Inflammatory macrophage treated with lipopolysaccharide for 1 hour (primary cell): ENCODE data around the gene CCDC90B.
"Not testable (repeated sequence)": the region's sequence is repeated elsewhere in the genome, so short reads cannot be mapped to it uniquely, and the experiment has no call there.

Experiments used
- DNase-seq, 2 donors: peaks; one replicate each; pipeline ENCODE4 v3.0.0-alpha.2; 2020 to 2022

The CCDC90B gene, protein sequence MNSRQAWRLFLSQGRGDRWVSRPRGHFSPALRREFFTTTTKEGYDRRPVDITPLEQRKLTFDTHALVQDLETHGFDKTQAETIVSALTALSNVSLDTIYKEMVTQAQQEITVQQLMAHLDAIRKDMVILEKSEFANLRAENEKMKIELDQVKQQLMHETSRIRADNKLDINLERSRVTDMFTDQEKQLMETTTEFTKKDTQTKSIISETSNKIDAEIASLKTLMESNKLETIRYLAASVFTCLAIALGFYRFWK

DNA sequence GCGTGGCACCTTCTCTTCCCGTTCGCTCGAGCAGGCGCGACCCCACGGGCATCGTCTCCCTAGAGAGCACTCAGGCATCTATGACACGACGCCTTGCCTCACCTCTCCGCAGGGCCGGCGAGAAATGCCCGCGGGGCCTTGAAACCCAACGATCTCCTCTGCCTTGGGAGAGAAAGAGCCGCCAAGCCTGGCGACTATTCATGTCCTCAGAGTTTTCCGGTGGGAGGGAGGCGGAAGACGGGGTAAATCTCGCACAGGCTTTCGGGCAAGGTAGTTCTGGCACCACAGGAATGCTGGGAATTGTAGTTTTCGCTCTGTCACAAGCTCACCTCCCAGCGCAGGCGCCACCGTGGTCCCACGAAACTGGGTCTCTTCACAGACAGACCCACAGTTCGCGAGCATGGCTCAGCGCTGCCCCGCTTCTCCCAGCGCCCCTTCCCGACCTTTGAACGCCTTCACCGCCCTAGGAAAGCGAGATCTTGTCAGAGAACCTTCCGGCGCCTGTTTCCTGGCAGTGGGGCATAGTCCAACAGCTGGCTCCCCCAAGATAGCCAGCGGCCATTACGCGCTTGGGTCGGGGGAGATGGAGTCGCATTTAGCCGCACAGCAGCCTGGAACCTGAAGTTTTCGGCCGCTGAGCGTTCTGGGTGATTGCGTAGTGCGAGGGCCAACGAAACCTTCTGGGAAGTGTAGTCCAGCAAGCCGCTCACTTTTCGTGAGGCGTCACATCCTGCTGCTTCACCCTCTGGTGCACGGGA, at the start of gene CCDC90B:
TSS of gene CCDC90B (minus strand) at position 597 of the 758 bp plus-strand sequence. CDS start at position 202, 395 bp downstream.
- peak; percentile 96 for DNase-seq

DNA sequence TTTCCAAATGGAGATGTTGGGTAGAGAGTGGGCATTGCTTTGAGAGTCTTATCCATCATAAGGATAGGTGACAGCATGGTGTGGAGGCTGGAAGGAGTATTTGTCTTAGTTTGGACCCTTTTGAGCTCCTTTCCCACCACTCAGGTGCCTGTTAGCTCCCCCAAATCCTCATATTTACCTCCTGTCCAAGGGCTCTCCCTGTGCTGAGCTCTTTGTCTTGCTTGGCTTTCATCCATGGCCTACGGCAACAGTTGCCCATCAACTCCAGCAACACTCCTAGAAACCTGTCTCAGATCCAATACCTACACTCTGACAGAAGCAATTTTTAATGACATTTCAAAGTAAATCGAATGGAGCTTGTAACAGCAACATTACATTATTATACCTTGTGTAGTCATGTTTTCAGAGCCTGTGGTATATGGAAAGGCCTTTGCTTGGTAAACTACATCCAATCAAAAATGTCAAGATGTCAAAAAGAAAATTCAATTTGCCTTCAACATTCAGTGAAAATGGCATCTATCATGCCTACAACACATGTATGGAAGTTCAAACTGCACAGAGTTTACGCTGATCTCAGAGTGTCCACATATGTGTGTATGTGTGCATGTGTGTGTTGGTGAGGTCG, 49.4 kb upstream of the CCDC90B start:
- DNase-seq = no peak

DNA sequence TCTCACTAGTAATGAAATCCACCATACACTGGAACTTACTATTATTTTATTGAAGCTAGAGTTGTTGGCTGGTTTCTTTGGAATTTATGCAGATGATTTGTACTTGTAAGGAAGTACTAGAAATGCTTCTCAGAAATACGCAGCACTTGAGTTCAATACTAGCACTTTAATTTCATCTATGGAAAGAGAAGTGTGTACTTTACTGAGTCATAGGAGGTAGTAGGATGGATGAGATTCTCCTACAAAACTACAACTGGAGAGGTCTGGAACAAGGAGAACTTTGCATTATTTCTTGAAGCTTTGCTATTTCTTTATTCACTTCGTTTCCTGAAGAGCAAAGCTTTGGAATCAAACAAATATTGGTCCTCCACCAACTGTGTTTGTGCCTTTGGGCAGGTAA, 44.1 kb upstream of the CCDC90B start:
- no peak for DNase-seq

DNA sequence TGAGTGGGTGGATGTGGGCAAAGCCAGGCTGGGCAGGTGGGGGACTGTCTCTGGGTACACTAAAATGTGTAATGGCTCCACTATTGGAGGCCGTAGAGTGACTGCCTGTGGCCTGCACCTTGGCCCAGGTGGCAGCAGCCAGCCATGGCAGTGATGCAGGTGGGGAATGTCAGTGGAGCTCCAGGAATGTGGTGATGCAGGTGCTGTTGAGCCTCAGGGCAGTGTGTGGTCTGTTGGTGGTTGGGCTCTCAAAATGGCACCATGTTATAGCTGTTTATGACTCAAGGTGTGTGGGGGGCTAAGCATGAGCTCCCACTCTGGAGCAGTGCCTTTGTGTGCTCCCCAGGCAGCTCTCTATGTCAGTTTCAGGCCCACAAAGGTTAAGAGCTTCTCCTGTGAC, 40.2 kb upstream of the CCDC90B start:
- no peak for DNase-seq

- no peak for DNase-seq
Measured at GRCh38 chr11:83319346-83319745, 33.2 kb upstream of the CCDC90B start.

DNA sequence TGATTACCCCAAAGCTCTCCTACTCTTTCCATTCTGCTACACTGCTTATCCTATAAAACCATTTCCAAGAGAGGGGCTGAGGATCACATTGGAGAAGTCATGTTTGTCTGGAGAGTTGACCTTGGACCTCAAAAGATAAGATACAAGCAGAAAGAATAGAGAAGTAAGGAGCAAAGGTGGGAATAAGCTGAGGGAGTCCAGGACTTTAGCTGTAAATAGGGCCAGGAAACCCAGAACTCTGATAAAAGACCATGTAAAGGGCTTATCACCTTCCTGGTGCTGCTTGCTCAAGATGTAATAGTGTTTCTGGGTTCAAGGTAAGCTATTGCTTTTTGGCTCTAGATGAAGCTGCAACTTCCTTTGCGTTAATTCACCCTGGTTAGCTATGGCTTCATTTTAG, 32.8 kb upstream of the CCDC90B start:
- no peak for DNase-seq

DNA sequence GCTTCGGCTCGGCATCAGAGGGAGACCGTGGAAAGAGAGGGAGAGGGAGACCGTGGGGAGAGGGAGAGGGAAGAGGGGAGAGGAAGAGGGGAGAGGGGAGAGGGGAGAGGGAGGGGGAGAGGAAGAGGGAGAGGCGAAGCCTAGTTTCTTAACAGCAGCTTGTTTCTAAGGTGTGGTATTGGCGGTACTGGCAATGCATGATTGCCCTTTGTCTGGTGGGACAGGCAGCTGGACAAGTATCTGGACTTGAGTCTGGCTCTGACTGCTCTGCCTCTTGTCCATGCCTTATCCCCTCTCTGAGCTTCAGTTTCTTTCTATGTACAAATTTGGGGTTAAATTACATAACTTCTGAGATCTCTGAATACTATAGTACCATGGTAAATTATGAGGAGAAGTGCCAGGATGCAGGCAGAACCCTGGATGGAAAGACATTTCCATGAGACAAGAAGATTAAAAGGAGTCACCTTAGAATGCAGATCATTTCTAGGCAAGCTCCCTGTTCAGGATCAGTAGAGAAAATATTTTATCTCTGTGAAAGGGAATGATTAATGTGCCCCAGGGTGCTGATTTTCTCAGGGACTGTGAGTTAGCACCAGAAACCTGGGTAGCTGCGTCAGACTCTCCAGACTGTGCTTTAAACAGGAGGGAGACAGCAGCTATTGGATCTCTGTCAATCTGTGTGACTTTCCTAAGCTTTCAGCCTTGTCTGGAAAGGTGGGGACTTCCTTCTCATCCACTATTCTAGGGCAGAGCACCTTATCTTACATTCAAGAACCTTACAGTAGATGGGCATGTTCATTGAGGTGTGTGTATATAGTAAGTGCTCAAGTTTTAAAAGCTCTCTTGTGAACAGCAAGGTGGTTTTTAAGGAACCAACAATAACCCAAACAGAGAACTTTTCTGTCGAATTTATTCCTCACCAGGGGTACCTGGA, 31.9 kb upstream of the CCDC90B start:
- no peak for DNase-seq

DNA sequence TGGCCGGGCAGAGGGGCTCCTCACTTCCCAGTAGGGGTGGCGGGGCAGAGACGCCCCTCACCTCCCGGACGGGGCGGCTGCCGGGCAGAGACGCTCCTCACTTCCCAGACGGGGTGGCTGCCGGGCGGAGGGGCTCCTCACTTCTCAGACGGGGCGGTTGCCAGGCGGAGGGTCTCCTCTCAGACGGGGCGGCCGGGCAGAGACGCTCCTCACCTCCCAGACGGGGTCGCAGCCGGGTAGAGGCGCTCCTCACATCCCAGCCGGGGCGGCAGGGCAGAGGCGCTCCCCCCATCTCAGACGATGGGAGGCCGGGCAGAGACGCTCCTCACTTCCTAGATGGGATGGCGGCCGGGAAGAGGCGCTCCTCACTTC, 30.7 kb upstream of the CCDC90B start:
- DNase-seq = not testable (repeated sequence)

- not testable (repeated sequence) for DNase-seq
Measured at GRCh38 chr11:83316143-83316896, 30.2 kb upstream of the CCDC90B start.

GRCh38 chr11:83312430-83312829, 26.3 kb upstream of the CCDC90B start:
- DNase-seq = no peak

DNA sequence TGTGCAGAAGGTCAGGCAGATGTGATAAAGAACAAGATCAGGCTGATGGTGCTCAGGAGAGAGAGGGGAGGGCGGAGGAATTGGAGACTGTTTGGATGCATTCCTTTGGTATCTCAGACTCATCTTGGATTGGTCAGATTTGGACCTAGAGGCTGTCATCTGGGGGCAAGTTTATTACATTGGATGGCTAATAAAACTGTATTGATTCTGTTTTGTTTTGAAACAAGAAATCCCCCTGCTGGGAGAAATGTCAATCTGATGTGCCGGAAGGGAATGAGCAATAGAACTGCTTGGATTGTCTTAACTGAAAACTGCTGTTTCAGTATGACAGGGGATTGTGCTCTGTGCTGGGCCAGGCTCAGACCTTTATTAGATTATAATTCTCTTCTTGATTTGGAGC, 25.5 kb upstream of the CCDC90B start:
- no peak for DNase-seq

DNA sequence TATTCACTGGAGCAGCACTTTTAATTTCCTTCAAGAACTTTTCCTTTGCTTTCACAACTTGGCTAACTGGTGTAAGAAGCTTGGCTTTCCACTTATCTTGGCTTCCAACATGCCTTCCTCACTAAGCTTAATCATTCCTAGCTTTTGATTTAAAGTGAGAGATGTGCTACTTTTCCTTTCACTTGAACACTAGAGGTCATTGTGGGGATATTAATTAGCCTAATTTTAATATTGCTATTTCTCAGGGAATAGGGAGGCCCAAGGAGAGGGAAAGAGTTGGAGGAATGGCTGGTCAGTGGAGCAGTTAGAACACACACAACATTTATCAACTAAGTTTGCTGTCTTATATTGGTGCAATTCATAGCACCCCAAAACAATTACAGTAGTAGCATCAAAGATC, 24.6 kb upstream of the CCDC90B start:
- DNase-seq = no peak

- not testable (repeated sequence) for DNase-seq
Measured at GRCh38 chr11:83308536-83308935, 22.4 kb upstream of the CCDC90B start.

DNA sequence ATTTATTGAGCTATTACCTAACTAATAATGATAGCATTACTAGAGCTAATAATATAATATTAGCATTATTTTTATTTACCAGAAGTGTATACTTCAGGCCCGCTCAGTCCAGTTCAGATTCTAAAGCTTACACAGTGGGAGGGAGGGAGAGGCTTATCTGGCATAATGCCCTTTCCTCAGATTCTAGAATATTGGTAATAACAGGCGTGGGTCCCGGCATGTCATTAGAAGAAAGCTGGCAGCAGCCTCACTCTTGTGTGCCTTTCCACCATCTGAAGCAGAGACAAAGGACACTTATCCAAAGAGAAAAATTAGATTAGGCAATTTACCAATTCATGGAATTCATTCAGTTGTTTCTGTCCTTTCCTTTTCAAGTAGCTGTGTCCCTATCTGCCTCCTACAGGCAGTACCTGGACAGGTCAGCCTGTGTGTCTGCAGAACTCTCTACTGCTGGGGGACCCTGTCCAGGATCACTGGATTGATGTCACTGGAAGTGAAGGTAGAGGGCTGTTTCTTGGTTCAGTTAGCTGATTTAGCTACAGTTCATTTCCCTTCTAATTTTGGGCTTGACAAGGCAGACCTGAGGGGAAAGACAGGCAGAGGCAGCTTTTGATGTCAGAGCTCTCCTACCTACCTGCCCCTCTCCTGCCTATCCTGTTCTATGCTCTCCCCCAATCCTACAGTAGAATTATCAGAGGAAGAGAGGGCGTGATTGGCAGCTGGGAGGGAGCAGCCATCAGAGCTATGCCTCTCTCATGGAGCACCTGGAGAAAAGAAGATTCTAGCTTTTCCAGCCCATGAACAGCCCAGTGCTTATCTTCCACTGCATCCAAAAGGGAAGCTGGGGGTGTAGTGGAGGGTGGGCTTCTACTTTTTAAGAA, 20.3 kb upstream of the CCDC90B start:
- DNase-seq = no peak

DNA sequence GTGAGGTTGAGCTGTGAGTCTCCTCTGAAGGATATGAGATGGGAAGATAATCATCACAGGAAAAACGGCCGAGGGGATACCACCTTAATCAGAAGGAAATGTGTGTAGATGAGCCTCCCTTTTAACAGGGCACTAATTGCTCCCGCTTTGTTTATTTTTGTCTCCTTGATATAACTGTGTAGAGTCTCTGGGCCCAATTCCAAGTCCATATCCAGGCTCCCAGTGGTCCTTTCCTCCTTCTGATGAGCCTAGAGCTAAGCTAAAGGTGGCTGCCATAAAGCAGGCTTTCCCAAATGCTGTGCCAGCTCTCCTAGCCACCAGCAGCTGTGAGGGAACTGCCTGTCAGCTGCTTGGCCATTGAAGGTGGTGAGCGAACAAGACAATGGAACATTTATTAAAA, 17.1 kb upstream of the CCDC90B start:
- no peak for DNase-seq

DNA sequence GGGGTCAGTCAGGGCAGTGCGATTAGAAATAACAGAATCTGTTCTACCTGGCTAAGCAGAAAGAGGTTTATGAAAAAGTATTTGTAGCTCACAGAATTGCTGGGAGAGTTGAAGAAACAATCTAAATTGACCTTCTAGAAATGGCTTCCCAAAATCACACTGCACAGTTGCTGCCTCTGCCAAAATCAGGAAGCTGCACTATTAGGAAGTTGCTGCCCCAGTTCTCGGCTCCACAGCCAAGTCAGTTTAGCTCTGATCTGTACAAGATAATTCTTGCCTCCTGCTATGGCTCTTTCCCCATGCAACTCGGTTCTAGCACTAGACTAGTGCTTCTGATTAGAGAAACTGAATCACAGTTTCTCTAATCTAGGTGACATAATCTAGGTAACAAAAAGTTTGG, 16.0 kb upstream of the CCDC90B start:
- DNase-seq = peak in 1 of 2 donors; percentile 29

- no peak for DNase-seq
Measured at GRCh38 chr11:83299681-83300080, 13.5 kb upstream of the CCDC90B start.

- DNase-seq = no peak
Measured at GRCh38 chr11:83294208-83294607, 8.0 kb upstream of the CCDC90B start.

DNA sequence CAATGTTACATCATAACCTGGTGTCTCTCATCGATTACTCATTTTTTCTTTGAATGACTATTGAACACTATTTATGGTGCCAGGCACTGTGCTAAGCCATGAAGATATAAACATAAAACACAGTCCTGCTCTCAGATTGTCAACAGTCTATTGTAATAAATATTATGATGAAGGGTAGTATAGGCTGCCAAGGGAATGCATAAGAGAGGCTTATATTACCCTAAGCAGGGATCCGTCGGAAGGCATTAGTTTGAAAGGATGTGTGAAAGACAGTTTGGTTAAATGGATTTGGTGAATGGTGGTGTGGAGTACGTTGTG, 7.2 kb upstream of the CCDC90B start:
- DNase-seq = no peak

DNA sequence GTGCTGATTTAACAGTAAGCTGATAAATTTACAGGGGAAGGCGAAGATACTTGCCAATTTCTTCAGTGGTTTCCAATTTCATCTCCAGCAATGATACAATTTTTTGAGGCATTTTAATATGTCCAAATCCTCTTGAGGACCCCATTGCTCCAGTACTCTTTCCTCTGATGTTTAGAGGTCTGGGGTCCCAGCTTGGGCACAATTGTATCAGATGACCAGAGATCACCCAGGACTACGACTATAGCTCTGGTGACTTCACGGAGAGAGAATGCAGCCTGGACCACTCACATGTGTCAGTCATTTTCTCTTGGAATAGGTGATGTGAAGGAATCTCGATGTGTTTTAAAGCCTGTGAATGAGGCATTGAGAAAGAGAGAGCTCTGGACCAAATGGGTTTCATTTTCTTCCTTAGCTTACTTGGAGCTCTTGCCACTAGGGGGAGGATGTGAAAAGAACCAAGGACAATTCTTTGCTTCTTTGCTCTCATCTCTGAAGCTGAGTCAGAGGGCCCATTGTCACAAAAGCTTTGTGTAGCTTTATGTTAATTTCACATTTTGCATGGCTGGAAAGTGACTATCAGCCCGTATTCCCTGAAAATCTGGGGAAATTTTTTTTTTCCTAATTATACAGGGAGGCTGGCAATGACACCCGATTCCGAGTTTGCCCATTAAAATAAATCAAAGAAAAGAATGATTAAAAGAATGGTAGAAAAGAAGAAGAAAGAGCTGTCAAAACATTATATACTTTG, 6.7 kb upstream of the CCDC90B start:
- DNase-seq = peak; percentile 34 to 74

- DNase-seq = no peak
Measured at GRCh38 chr11:83287631-83288030, 1.5 kb upstream of the CCDC90B start.
